A673 (cell line): ENCODE results near the gene KIF3A.

Source experiments
- EZH2 ChIP-seq: fragments of 200-600 bp; sonication (generic); IDR thresholded peaks from 2 replicates; pipeline ENCODE4 v1.6.1; 2017; ENCODE audit warnings: borderline replicate concordance, low read depth, mild to moderate bottlenecking, mixed read lengths, antibody characterized with exemption, low read length; ENCODE audit not compliant: poor library complexity, severe bottlenecking
- TF ChIP-seq, protein P1 (sequence below): fragments of 300-800, 200-600 bp; sonication (generic); conservative IDR thresholded peaks from 2 replicates; pipeline ENCODE4 v1.5.1; 2017; ENCODE audit warnings: low read depth, mild to moderate bottlenecking, antibody characterized with exemption, low read length, moderate library complexity, mixed read lengths

DNA sequence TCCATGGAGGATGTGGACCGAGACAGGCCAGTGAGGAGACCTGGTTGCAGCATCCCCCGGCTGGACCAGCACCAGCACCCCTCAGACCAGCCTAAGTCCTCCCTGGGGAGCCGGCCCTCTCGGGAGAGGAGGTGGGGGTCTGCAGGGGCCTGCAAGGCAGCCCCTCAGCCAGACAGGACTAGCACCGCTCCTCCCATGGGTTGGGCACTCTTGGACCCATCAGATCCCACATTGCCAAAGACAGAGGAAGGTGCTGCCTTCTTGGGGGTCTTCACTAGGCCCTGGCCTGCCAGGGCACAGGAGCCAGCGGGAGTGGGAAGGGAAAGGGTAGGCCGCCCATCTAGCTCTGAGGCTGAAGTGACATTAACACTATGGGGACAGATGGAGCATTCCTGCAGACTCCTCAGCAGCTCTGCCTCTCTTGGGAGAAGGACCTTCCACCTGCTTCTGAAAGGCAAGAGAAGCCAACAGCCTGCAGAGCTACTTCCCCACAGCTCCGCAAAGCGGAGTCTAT lies 72.6 kb downstream of the KIF3A start:
- TF ChIP-seq, protein P1, sequence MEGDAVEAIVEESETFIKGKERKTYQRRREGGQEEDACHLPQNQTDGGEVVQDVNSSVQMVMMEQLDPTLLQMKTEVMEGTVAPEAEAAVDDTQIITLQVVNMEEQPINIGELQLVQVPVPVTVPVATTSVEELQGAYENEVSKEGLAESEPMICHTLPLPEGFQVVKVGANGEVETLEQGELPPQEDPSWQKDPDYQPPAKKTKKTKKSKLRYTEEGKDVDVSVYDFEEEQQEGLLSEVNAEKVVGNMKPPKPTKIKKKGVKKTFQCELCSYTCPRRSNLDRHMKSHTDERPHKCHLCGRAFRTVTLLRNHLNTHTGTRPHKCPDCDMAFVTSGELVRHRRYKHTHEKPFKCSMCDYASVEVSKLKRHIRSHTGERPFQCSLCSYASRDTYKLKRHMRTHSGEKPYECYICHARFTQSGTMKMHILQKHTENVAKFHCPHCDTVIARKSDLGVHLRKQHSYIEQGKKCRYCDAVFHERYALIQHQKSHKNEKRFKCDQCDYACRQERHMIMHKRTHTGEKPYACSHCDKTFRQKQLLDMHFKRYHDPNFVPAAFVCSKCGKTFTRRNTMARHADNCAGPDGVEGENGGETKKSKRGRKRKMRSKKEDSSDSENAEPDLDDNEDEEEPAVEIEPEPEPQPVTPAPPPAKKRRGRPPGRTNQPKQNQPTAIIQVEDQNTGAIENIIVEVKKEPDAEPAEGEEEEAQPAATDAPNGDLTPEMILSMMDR: no peak
- TF ChIP-seq EZH2: no peak
